Frontal cortex (tissue), 4 donors: ENCODE results near the gene UBE2E1. TPM values are rescaled to one million over a fixed set of nuclear protein-coding genes. Genes with fewer than 3 reads are reported as not detected.
"Not testable (repeated sequence)": the region's sequence is repeated elsewhere in the genome, so short reads cannot be mapped to it uniquely, and the experiment has no call there.

ENCODE experiments used
- DNase-seq, 2 donors: peaks; one replicate each; pipeline ENCODE4 v3.0.0; 2012; ENCODE audit warnings: low spot score in 2 of 2
- FAIRE-seq: peaks from 2 replicates; lab custom pipeline; 2012; peaks lifted over from hg19 to GRCh38; lab: Jason Lieb, UNC
- total RNA-seq: library from RNA; depleted of rRNA; stranded (reverse); fragments of >200 nt; gene quantifications from one replicate; pipeline ENCODE4 v1.2.3, GENCODE V29; 2014
- donor health status: control.
- donor health status: control.
- donor health status: control.

UBE2E1 gene
- total RNA-seq, 1 donor from 2014 or later, result 112 TPM

DNA sequence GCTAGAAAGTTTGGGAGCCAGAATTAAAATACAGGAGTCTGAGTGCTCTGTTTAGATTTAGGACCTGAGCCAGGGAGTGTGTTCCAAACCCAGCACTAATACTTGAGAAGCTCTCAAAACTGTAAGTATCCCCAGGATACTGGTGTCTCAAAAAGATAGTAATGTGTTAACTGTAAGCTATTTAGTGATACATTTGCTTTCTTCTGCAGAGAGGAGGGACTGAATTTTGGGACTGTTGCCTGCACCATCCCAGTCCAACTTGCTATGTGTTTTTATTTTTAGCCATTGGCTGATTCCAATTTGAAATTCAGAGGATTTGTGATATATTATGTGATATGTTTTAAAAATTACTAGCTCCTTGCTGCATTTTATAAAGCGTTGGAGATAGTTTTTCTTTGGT lies 31.5 kb downstream of the UBE2E1 start:
- FAIRE-seq, result no peak
- DNase-seq, result no peak

DNA sequence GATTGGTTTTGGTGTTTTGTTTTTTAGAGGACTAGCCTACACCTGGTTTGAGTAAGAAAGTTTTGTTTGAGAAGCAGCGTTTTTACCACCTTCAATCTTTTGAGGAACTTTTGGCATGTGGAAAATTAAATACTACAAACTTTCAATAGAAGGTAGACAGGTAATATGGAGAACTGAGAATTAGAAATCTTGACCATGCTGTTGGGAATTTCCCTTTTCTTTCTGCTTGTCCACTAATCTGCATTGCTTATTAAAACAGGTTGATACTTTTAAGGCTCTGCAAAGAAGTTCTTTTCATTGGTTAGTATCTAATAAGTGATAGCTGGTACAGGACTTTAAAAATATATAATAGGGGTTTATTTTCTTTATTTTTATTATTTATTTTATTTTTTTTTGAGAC lies 31.9 kb downstream of the UBE2E1 start:
- DNase-seq (no peak), FAIRE-seq (no peak)

DNA sequence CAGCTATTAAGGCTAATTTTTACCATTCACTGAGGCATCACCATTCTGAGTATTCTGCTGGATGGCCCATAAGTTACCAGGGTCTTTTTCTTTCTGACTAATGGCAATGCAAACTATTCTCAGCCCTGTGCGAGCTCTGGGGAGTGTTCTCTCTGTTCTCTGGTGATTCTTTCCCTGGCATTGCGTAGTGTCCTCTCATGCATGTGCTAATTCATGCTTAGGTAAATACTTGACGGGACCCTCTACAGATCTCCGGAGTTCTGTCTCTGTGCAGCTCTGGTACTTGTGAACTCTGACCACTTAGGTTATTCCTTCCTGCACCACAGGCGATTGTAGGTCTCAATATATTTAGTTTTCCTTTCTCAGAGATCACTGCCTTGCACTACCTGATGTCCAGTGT lies 34.8 kb downstream of the UBE2E1 start:
- no peak for DNase-seq
- FAIRE-seq, result no peak

- FAIRE-seq (no peak), DNase-seq (no peak)
These were observed 38.1 kb downstream of the UBE2E1 start for GRCh38 chr3:23843869-23844268.

- no peak for FAIRE-seq
- DNase-seq, result no peak
These were observed 39.8 kb downstream of the UBE2E1 start for GRCh38 chr3:23845326-23846216.

DNA sequence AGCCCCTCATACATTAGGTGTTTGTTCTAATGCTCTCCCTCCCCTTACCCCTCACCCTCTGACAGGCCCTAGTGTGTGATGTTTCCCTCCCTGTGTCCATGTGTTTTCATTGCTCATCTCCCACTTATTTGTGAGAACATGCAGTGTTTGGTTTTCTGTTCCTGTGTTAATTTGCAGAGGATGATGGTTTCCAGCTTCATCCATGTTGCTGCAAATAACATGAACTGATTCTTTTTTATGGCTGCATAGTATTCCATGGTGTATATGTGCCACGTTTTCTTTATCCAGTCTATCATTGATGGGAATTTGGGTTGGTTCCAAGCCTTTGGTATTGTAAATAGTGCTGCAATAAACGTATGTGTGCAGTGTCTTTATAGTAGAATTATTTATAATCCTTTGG lies 43.7 kb downstream of the UBE2E1 start:
- DNase-seq, FAIRE-seq: not testable (repeated sequence)

DNA sequence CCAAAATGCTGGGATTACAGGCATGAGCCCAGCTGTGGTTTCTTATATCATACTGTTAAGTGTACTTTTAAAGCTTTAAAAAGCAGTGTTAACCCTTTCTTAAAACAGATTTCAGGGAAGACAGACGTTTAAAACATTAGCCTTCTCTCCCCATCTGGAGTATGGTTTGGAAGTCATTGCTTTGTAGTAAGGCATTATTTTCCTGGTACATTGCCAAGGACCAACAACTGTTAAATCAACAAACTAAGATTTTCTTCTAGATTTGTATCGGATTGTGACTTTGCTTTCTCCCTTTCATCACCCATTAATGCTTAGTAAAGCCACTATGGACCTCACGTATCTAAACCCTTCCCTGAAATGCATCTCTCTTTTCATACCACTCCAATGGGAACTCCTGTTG lies 50.5 kb downstream of the UBE2E1 start:
- DNase-seq, result no peak
- FAIRE-seq, result no peak

- DNase-seq (peak in 1 of 2 donors; percentile 33), FAIRE-seq (no peak)
These were observed 53.4 kb downstream of the UBE2E1 start for GRCh38 chr3:23859012-23859743.

- no peak for FAIRE-seq
- DNase-seq, result no peak
These were observed 54.2 kb downstream of the UBE2E1 start for GRCh38 chr3:23859839-23860382.

DNA sequence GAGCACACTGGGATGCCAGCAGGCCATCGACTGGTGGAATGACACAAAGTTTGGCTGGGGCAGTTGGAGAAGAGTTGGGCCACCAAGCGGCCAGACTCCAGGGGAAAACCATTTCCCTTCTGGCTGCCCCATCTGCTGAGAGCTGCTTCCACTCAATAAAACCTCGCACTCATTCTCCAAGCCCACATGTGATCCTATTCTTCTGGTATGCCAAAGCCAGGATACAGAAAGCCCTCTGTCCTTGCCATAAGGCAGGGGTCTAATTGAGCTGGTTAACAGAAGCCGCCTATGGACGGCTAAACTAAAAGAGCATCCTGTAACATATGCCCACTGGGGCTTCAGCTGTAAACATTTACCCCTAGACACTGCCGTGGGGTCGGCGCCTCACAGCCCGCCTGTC lies 55.9 kb downstream of the UBE2E1 start:
- FAIRE-seq, result no peak
- no peak for DNase-seq

- FAIRE-seq, result no peak
- no peak for DNase-seq
These were observed 57.3 kb downstream of the UBE2E1 start for GRCh38 chr3:23863060-23863459.

GRCh38 chr3:23864931-23865330 lies 59.2 kb downstream of the UBE2E1 start:
- FAIRE-seq, result no peak
- DNase-seq, result no peak

GRCh38 chr3:23865595-23866396 lies 60.0 kb downstream of the UBE2E1 start:
- FAIRE-seq, result no peak
- peak in 1 of 2 donors; percentile 47 for DNase-seq

DNA sequence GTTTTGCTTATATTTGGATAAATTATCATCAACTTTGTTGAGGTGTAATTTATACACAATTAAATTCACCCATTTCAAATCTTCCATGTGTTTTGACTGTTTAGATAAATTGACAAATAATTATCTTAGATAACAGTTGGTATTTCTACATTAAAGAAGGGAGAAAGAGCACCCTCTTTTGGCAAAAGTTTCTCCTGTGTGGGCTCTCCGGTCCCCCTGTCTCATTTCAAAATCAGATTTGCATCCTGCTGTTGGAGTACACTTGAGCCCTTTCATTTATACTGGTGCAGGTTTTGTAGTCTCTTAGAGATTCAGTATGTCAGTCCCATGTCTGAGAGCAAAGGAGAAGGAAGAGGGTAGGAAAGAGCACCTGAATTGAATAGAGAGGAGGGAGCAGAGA lies 61.6 kb downstream of the UBE2E1 start:
- FAIRE-seq, result no peak
- DNase-seq, result no peak

GRCh38 chr3:23867838-23868237 lies 62.1 kb downstream of the UBE2E1 start:
- FAIRE-seq, result no peak

GRCh38 chr3:23869977-23870662 lies 64.4 kb downstream of the UBE2E1 start:
- no peak for DNase-seq
- no peak for FAIRE-seq

More at GRCh38 chr3:23867838-23868237, 62.1 kb downstream of the UBE2E1 start:
- DNase-seq, result no peak

DNA sequence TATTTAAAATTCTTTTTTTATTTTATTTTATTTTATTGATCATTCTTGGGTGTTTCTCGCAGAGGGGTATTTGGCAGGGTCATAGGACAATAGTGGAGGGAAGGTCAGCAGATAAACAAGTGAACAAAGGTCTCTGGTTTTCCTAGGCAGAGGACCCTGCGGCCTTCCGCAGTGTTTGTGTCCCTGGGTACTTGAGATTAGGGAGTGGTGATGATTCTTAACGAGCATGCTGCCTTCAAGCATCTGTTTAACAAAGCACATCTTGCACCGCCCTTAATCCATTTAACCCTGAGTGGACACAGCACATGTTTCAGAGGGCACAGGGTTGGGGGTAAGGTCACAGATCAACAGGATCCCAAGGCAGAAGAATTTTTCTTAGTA lies 64.9 kb downstream of the UBE2E1 start:
- not testable (repeated sequence) for DNase-seq

DNA sequence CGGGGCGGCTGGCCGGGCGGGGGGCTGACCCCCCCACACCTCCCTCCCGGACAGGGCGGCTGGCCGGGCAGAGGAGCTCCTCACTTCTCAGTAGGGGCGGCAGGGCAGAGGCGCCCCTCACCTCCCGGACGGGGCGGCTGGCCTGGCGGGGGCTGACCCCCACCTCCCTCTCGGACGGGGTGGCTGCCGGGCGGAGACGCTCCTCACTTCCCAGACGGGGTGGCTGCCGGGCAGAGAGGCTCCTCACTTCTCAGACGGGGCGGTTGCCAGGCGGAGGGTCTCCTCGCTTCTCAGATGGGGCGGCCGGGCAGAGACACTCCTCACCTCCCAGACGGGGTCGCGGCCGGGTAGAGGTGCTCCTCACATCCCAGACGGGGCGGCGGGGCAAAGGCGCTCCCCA lies 65.6 kb downstream of the UBE2E1 start:
- not testable (repeated sequence) for FAIRE-seq, DNase-seq

More for the DNA sequence above, 64.9 kb downstream of the UBE2E1 start:
- FAIRE-seq, result not testable (repeated sequence)

- FAIRE-seq (no peak), DNase-seq (no peak)
These were observed 66.6 kb downstream of the UBE2E1 start for GRCh38 chr3:23872330-23872729.
